Adrenal gland (tissue), 5 donors: Measurements from ENCODE around the gene NAALADL2.

Experiments used
- CTCF ChIP-seq, 6 experiments: fragments of 450-650 bp in 4 of 6; fragments of 200-600 bp in 2 of 6; sonication (generic) in 1 of 6; IDR thresholded peaks; 1 replicate in 5 of 6; 2 replicates in 1 of 6; pipeline versions ENCODE4 v1.5.1 to v1.8.0; 2016 to 2021; ENCODE audit warnings: antibody characterized with exemption in 6 of 6, mild to moderate bottlenecking in 2 of 6, moderate library complexity in 1 of 6
- POLR2A ChIP-seq, 2 donors: fragments of 450-650 bp; IDR thresholded peaks; one replicate each; pipeline ENCODE4 v1.6.1; 2017; ENCODE audit warnings: antibody characterized with exemption in 2 of 2, mild to moderate bottlenecking in 2 of 2, moderate library complexity in 1 of 2
- donor health status: DM: no; HTN: no; CAD: no.

GRCh38 chr3:174937478-174937877, 78.3 kb downstream of the NAALADL2 start:
- TF ChIP-seq POLR2A (IDR thresholded peaks at IDR 0.05), result no peak
- no peak for TF ChIP-seq CTCF (IDR thresholded peaks at IDR 0.05)
